NCI-H69 (cell line): Measurements from ENCODE around the gene MGAT2.
"Not testable (repeated sequence)": the region's sequence is repeated elsewhere in the genome, so short reads cannot be mapped to it uniquely, and the experiment has no call there.

Experiments used
- DNase-seq: peaks from one replicate; lab custom pipeline; 2025; lab: John Stamatoyannopoulos, UW

Gene MGAT2

GRCh38 chr14:49657500-49657899 lies 36.9 kb downstream of the MGAT2 start:
- not testable (repeated sequence) for DNase-seq

DNA sequence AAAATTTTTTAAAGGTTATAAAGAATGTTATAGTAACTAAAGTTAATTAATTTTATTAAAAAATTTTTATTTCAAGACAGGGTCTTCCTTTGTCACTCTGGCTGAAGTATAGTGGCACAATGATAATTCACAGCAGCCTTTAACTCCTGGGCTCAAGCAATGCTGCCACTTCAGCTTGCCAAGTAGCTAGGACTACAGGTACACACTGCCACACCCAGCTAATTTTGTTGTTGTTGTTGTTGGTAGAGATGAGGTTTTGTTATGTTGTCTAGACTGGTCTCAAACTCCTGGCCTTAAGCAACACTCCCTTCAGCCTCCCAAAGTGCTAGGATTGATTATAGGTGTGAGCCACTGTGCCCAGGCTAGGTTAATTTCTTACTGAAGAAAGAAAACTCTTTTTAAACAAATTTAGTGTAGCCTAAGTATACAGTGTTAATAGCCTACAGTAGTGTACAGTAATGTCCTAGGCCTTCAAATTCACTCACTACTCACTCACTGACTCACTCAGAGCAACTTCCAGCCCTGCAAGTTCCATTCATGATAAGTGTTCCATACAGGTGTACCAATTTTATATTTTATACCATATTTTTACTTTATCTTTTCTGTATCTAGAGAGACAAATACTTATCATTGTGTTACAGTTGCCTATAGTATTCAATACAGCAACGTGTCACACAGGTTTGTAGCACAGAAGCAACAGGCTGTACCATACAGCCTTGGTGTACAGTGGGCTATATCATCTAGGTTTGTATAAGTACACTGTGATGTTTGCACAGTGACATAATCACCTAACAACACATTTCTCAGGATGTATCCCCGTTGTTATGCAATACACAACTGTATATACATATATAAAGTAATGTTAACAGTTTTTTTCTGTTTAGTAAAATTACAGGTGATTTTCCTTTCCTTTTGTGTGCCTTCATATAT lies 39.2 kb downstream of the MGAT2 start:
- DNase-seq = peak; percentile 26

- no peak for DNase-seq
Observed at GRCh38 chr14:49670475-49670874, 49.9 kb downstream of the MGAT2 start.
